T-helper 1 cell treated with Interleukin-12 subunit alpha and Interleukin-12 subunit beta and Interleukin-4 antibody, amounts not matched to agents 30 μg/mL and 1 μg/mL, for 36 hours (primary cell): ENCODE results near the gene GNPTG.

Source experiments
- H3K27ac Mint-ChIP-seq: one replicate; pipeline ENCODE4 v1.8.0; 2021; ENCODE audit warnings: mild to moderate bottlenecking, mixed read lengths
- H3K27me3 Mint-ChIP-seq: one replicate; pipeline ENCODE4 v1.8.0; 2021; ENCODE audit warnings: low read depth, mixed read lengths
- H3K36me3 Mint-ChIP-seq: one replicate; pipeline ENCODE4 v1.8.0; 2021; ENCODE audit warnings: low read depth, mixed read lengths
- H3K4me1 Mint-ChIP-seq: one replicate; pipeline ENCODE4 v1.8.0; 2021; ENCODE audit warnings: low read depth, mixed read lengths
- H3K4me3 Mint-ChIP-seq: one replicate; pipeline ENCODE4 v1.8.0; 2021; ENCODE audit warnings: mild to moderate bottlenecking, moderate library complexity, mixed read lengths
- H3K9me3 Mint-ChIP-seq: one replicate; pipeline ENCODE4 v1.8.0; 2021; ENCODE audit warnings: mixed read lengths

Gene GNPTG

GRCh38 chr16:1345651-1346421 lies 5.9 kb upstream of the GNPTG start:
- Mint-ChIP-seq H3K9me3 (no peaks in the 10 kb centered on the region), H3K27me3 (no peaks in the 10 kb centered on the region), H3K4me3 (no peak overlapping the region), H3K27ac (no peak overlapping the region), H3K36me3 (no peaks in the 10 kb centered on the region), H3K4me1 (peaks cover 13% of the 10 kb centered on the region)

GRCh38 chr16:1346422-1347285 lies 5.1 kb upstream of the GNPTG start:
- no peak overlapping the region for H3K4me3 Mint-ChIP-seq
- no peaks in the 10 kb centered on the region for H3K9me3 Mint-ChIP-seq
- no peak overlapping the region for H3K27ac Mint-ChIP-seq
- no peaks in the 10 kb centered on the region for H3K27me3 Mint-ChIP-seq
- no peaks in the 10 kb centered on the region for H3K36me3 Mint-ChIP-seq
- H3K4me1 Mint-ChIP-seq, result peaks cover 15% of the 10 kb centered on the region

- no peak overlapping the region for H3K4me3 Mint-ChIP-seq
- H3K36me3 Mint-ChIP-seq, result no peaks in the 10 kb centered on the region
- no peaks in the 10 kb centered on the region for H3K9me3 Mint-ChIP-seq
- H3K27me3 Mint-ChIP-seq, result no peaks in the 10 kb centered on the region
- peaks cover 15% of the 10 kb centered on the region for H3K4me1 Mint-ChIP-seq
- no peak overlapping the region for H3K27ac Mint-ChIP-seq
Observed at GRCh38 chr16:1347286-1347855, 4.4 kb upstream of the GNPTG start.

GRCh38 chr16:1347962-1348361 lies 3.8 kb upstream of the GNPTG start:
- H3K4me3 Mint-ChIP-seq, result no peak overlapping the region
- peaks cover 14% of the 10 kb centered on the region for H3K4me1 Mint-ChIP-seq
- no peaks in the 10 kb centered on the region for H3K36me3 Mint-ChIP-seq
- H3K27ac Mint-ChIP-seq, result no peak overlapping the region
- no peaks in the 10 kb centered on the region for H3K9me3 Mint-ChIP-seq
- no peaks in the 10 kb centered on the region for H3K27me3 Mint-ChIP-seq

- no peaks in the 10 kb centered on the region for H3K36me3 Mint-ChIP-seq
- H3K4me1 Mint-ChIP-seq, result peaks cover 13% of the 10 kb centered on the region
- H3K27me3 Mint-ChIP-seq, result no peaks in the 10 kb centered on the region
- H3K27ac Mint-ChIP-seq, result no peak overlapping the region
- no peaks in the 10 kb centered on the region for H3K9me3 Mint-ChIP-seq
- H3K4me3 Mint-ChIP-seq, result no peak overlapping the region
Observed at GRCh38 chr16:1348441-1348840, 3.3 kb upstream of the GNPTG start.

- H3K4me3 Mint-ChIP-seq, result no peak overlapping the region
- H3K27me3 Mint-ChIP-seq, result no peaks in the 10 kb centered on the region
- H3K4me1 Mint-ChIP-seq, result peaks cover 12% of the 10 kb centered on the region
Observed at GRCh38 chr16:1348926-1349325, 2.8 kb upstream of the GNPTG start.

GRCh38 chr16:1349351-1349750 lies 2.4 kb upstream of the GNPTG start:
- no peak overlapping the region for H3K27ac Mint-ChIP-seq
- peaks cover 12% of the 10 kb centered on the region for H3K4me1 Mint-ChIP-seq
- H3K9me3 Mint-ChIP-seq, result no peaks in the 10 kb centered on the region
- no peaks in the 10 kb centered on the region for H3K36me3 Mint-ChIP-seq
- no peak overlapping the region for H3K4me3 Mint-ChIP-seq
- H3K27me3 Mint-ChIP-seq, result no peaks in the 10 kb centered on the region

More at GRCh38 chr16:1348926-1349325, 2.8 kb upstream of the GNPTG start:
- Mint-ChIP-seq H3K9me3 (no peaks in the 10 kb centered on the region), H3K27ac (no peak overlapping the region), H3K36me3 (no peaks in the 10 kb centered on the region)

GRCh38 chr16:1349951-1350350 lies 1.8 kb upstream of the GNPTG start:
- peaks cover 12% of the 10 kb centered on the region for H3K4me1 Mint-ChIP-seq
- no peaks in the 10 kb centered on the region for H3K36me3 Mint-ChIP-seq
- no peak overlapping the region for H3K27ac Mint-ChIP-seq
- H3K4me3 Mint-ChIP-seq, result peak overlapping the region; percentile 82
- no peaks in the 10 kb centered on the region for H3K9me3 Mint-ChIP-seq
- no peaks in the 10 kb centered on the region for H3K27me3 Mint-ChIP-seq

GRCh38 chr16:1350691-1351090 lies 1.0 kb upstream of the GNPTG start:
- H3K27me3 Mint-ChIP-seq, result no peaks in the 10 kb centered on the region
- H3K9me3 Mint-ChIP-seq, result no peaks in the 10 kb centered on the region
- H3K27ac Mint-ChIP-seq, result no peak overlapping the region
- H3K4me1 Mint-ChIP-seq, result peaks cover 12% of the 10 kb centered on the region
- H3K36me3 Mint-ChIP-seq, result no peaks in the 10 kb centered on the region
- H3K4me3 Mint-ChIP-seq, result peak overlapping the region; percentile 82

GRCh38 chr16:1351215-1351581 lies 533 bp upstream of the GNPTG start:
- peak overlapping the region; percentile 63 for H3K27ac Mint-ChIP-seq
- peak overlapping the region; percentile 82 for H3K4me3 Mint-ChIP-seq
- H3K36me3 Mint-ChIP-seq, result no peaks in the 10 kb centered on the region
- H3K27me3 Mint-ChIP-seq, result no peaks in the 10 kb centered on the region
- no peaks in the 10 kb centered on the region for H3K9me3 Mint-ChIP-seq
- peaks cover 12% of the 10 kb centered on the region for H3K4me1 Mint-ChIP-seq

- H3K4me1 Mint-ChIP-seq, result peaks cover 12% of the 10 kb centered on the region
- no peaks in the 10 kb centered on the region for H3K9me3 Mint-ChIP-seq
- H3K36me3 Mint-ChIP-seq, result peaks cover 2% of the 10 kb centered on the region
- no peak overlapping the region for H3K4me3 Mint-ChIP-seq
- no peaks in the 10 kb centered on the region for H3K27me3 Mint-ChIP-seq
- H3K27ac Mint-ChIP-seq, result no peak overlapping the region
Observed at GRCh38 chr16:1354815-1355540, 3.2 kb downstream of the GNPTG start.

GRCh38 chr16:1355591-1355990 lies 3.9 kb downstream of the GNPTG start:
- Mint-ChIP-seq H3K4me1 (peaks cover 11% of the 10 kb centered on the region), H3K27me3 (no peaks in the 10 kb centered on the region), H3K9me3 (no peaks in the 10 kb centered on the region), H3K27ac (no peak overlapping the region), H3K4me3 (no peak overlapping the region), H3K36me3 (peaks cover 5% of the 10 kb centered on the region)

GRCh38 chr16:1356061-1356900 lies 4.5 kb downstream of the GNPTG start:
- Mint-ChIP-seq H3K27ac (no peak overlapping the region), H3K9me3 (no peaks in the 10 kb centered on the region), H3K36me3 (peaks cover 5% of the 10 kb centered on the region), H3K27me3 (no peaks in the 10 kb centered on the region), H3K4me3 (no peak overlapping the region), H3K4me1 (peaks cover 7% of the 10 kb centered on the region)
